ENCODE data around the gene TMEM109. TPM values are rescaled to one million over a fixed set of nuclear protein-coding genes. Genes with fewer than 3 reads are reported as not detected.

TMEM109 gene
- total and polyA plus RNA-seq, 2 of the 4 experiments (the other 2 are of a cell fraction), result 15.1 to 69.7 TPM

GRCh38 chr11:60866911-60867870 lies 46.8 kb upstream of the TMEM109 start, which contains the start of gene ZP1:
TSS of gene ZP1 (plus strand) at chr11:60867542. CDS start at chr11:60867562, 20 bp downstream.
- Histone ChIP-seq H2BK20ac (ENCODE audit: low read depth, low read length) (no peak within 1 kb of the TSS), H2AK9ac (replicated peaks; ENCODE audit: low read depth, low read length, poor library complexity) (no peak within 1 kb of the TSS), H3K79me1 (ENCODE audit: low read depth in 1 of 2, low read length in 2 of 2) (no peaks in the 10 kb centered on the region), H4K20me1 (ENCODE audit: insufficient read depth, low read length) (no peaks in the 10 kb centered on the region), H3K9me1 (ENCODE audit: insufficient read depth, low read length) (peaks cover 9% of the 10 kb centered on the region), H3K4me2 (ENCODE audit: low read depth, low read length) (no peak within 1 kb of the TSS), H4K8ac (ENCODE audit: low read depth in 2 of 2, low read length in 2 of 2) (no peak within 1 kb of the TSS), H3K9me3 (ENCODE audit: control insufficient read depth, insufficient read depth, low read length) (no peaks in the 10 kb centered on the region), H4K91ac (ENCODE audit: insufficient read depth, low read depth, low read length) (no peak within 1 kb of the TSS), H3K27ac (ENCODE audit: insufficient read depth, low read length) (no peak within 1 kb of the TSS), H2BK120ac (ENCODE audit: low read depth, low read length) (no peak within 1 kb of the TSS), H3K18ac (ENCODE audit: low read depth, low read length) (no peak within 1 kb of the TSS), H3K4me1 (ENCODE audit: control insufficient read depth, insufficient read depth, low read length) (peaks cover 7% of the 10 kb centered on the region), H3K36me3 (ENCODE audit: control insufficient read depth, insufficient read depth, low read length) (no peaks in the 10 kb centered on the region), H2AK5ac (ENCODE audit: low read depth, low read length) (no peak within 1 kb of the TSS), H3K9ac (ENCODE audit: low read depth, low read length) (no peak within 1 kb of the TSS), H3K14ac (replicated peaks; ENCODE audit: low read depth, low read length) (no peak within 1 kb of the TSS), H2BK5ac (ENCODE audit: low read depth, low read length, poor library complexity, severe bottlenecking) (no peak within 1 kb of the TSS), H3K23ac (ENCODE audit: low read depth, low read length) (0 out of 2 replicates have a peak within 1 kb of the TSS, but pooled peaks have one; percentile 33), H3K56ac (ENCODE audit: extremely low read depth, insufficient read depth, low read length) (no peak within 1 kb of the TSS), H2AFZ (replicated peaks; ENCODE audit: low read length, poor library complexity) (peak within 1 kb of the TSS; percentile 1), H3K4ac (ENCODE audit: low read depth, low read length) (no peak within 1 kb of the TSS), H3K27me3 (ENCODE audit: control insufficient read depth, insufficient read depth, low read length) (peaks cover 10% of the 10 kb centered on the region), H4K5ac (ENCODE audit: low read depth, low read length) (no peak within 1 kb of the TSS), H2BK15ac (ENCODE audit: low read depth, low read length) (no peak within 1 kb of the TSS), H3K4me3 (ENCODE audit: insufficient read depth, low read depth, low read length) (no peak within 1 kb of the TSS)
- POLR2A ChIA-PET (ENCODE audit: unreplicated experiment), result no interaction called here
- no peak for DNase-seq
- in situ Hi-C loops (cut with MboI; ENCODE audit: low sequenced_read_pairs), result no loop called here
- no TSS peak for BruUV-seq (replicated peaks)
- WGBS, 2 experiments (ENCODE audit: extremely low coverage in 2 of 2, insufficient read length in 1 of 2), result no CpG with 5 or more reads among the region's 13 CpGs
- intact Hi-C loops (cut with micrococcal nuclease), result no loop called here
- TF ChIP-seq MAZ (IDR thresholded peaks at IDR 0.05; ENCODE audit: borderline replicate concordance, low read depth, low read length) (no peak), CTCF (conservative IDR thresholded peaks at IDR 0.05; ENCODE audit: low read depth, low read length) (no peak), MAFK (IDR thresholded peaks at IDR 0.05; ENCODE audit: low read depth, low read length) (no peak), CEBPB (IDR thresholded peaks at IDR 0.05; ENCODE audit: low read depth, low read length) (no peak), ELK1 (IDR thresholded peaks at IDR 0.05; ENCODE audit: borderline replicate concordance, low read depth, low read length) (no peak), RCOR1 (IDR thresholded peaks at IDR 0.05; ENCODE audit: insufficient replicate concordance, low read length) (no peak)
- CTCF ChIA-PET, result interaction anchor here (0.9 kb wide), 1 partner anchor 20 kb away, joined by 4 read pairs; no protein-coding TSS in a partner anchor
- dilution Hi-C loops (cut with HindIII; ENCODE audit: low sequenced_read_pairs, unreplicated experiment), result no loop called here
- ATAC-seq (ENCODE audit: low read depth), result no peak
